Endothelial cell (in vitro differentiated cells): ENCODE results near the gene ADCY1. TPM values are rescaled to one million over a fixed set of nuclear protein-coding genes. Genes with fewer than 3 reads are reported as not detected.

ENCODE experiments used
- DNase-seq: peaks from one replicate; pipeline ENCODE4 v3.0.0; 2021; ENCODE audit warnings: low spot score
- H3K27ac Mint-ChIP-seq: one replicate; pipeline ENCODE4 v1.8.0; 2021; ENCODE audit warnings: mixed read lengths, inconsistent platforms; ENCODE audit not compliant: unreplicated experiment
- H3K27me3 Mint-ChIP-seq: one replicate; pipeline ENCODE4 v1.8.0; 2021; ENCODE audit warnings: mild to moderate bottlenecking, moderate library complexity, mixed read lengths, inconsistent platforms; ENCODE audit not compliant: unreplicated experiment
- H3K36me3 Mint-ChIP-seq: one replicate; pipeline ENCODE4 v1.8.0; 2021; ENCODE audit warnings: mild to moderate bottlenecking, low read depth, mixed read lengths, inconsistent platforms; ENCODE audit not compliant: unreplicated experiment
- H3K4me1 Mint-ChIP-seq: one replicate; pipeline ENCODE4 v1.8.0; 2021; ENCODE audit warnings: mild to moderate bottlenecking, mixed read lengths, inconsistent platforms; ENCODE audit not compliant: unreplicated experiment
- H3K4me3 Mint-ChIP-seq: one replicate; pipeline ENCODE4 v1.8.0; 2021; ENCODE audit warnings: mild to moderate bottlenecking, mixed read lengths, inconsistent platforms; ENCODE audit not compliant: unreplicated experiment
- H3K9me3 Mint-ChIP-seq: one replicate; pipeline ENCODE4 v1.8.0; 2021; ENCODE audit warnings: mixed read lengths, inconsistent platforms; ENCODE audit not compliant: unreplicated experiment
- total RNA-seq: library from RNA; stranded (reverse); fragmentation: NEBNext Ultra II Directional; extraction: Animal tissue kit (Norgen Biotek cat#: 25700); gene quantifications from one replicate; pipeline ENCODE4 v1.2.1, GENCODE V29; 2021; ENCODE audit not compliant: unreplicated experiment
- TF ChIP-seq, protein P1 (sequence below): fragments of 200-600 bp; sonication (generic); IDR thresholded peaks from one replicate; pipeline ENCODE4 v1.5.0; 2021; ENCODE audit warnings: antibody characterized with exemption; ENCODE audit not compliant: unreplicated experiment

ADCY1 gene
- total RNA-seq, 1 donor from 2014 or later = 50.7 TPM

DNA sequence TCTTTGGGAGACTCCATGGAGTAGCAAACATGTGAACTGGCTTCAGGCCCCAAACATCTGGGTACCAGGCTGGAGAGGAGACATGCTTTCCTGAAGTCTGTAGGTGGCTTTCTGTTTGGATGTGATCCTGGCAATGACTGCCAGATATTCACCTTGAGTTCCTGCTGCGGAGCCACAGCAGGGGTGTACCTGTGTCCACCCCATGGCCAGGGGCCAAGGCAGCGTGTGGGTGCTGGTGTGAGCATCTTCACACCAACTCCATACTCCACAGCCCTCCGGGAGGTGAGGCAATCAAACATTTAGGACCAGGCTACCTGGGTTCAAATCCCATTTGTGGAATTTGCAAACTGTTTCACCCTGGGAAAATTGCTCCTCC lies 113.0 kb downstream of the ADCY1 start:
- TF ChIP-seq, protein P1, sequence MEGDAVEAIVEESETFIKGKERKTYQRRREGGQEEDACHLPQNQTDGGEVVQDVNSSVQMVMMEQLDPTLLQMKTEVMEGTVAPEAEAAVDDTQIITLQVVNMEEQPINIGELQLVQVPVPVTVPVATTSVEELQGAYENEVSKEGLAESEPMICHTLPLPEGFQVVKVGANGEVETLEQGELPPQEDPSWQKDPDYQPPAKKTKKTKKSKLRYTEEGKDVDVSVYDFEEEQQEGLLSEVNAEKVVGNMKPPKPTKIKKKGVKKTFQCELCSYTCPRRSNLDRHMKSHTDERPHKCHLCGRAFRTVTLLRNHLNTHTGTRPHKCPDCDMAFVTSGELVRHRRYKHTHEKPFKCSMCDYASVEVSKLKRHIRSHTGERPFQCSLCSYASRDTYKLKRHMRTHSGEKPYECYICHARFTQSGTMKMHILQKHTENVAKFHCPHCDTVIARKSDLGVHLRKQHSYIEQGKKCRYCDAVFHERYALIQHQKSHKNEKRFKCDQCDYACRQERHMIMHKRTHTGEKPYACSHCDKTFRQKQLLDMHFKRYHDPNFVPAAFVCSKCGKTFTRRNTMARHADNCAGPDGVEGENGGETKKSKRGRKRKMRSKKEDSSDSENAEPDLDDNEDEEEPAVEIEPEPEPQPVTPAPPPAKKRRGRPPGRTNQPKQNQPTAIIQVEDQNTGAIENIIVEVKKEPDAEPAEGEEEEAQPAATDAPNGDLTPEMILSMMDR = no peak
- Mint-ChIP-seq H3K27ac (no peak overlapping the region), H3K4me3 (no peak overlapping the region), H3K9me3 (peaks cover 4% of the 10 kb centered on the region), H3K36me3 (peaks cover 60% of the 10 kb centered on the region), H3K4me1 (peaks cover 44% of the 10 kb centered on the region), H3K27me3 (peaks cover 5% of the 10 kb centered on the region)
- no peak for DNase-seq

DNA sequence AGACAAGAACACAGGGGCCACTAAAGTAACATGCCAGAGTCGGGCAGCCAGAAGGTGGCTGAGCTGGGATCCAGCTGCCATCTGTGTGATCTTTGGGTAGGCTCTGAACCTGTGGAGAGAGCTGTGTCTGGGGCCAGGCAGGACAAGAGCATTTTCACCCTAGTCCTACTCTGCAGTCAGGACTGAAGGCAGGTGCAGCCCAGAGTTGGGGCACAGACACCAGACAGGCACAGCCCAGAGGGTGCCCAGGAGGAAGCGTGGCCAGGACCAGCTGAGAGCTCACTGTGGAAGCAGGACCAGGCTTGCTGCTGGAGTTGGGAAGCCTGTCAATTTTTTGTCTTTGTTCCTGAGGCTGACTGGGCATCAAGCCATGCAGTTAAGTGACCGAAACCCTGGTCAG lies 113.6 kb downstream of the ADCY1 start:
- Mint-ChIP-seq H3K9me3 (peaks cover 4% of the 10 kb centered on the region), H3K4me1 (peaks cover 44% of the 10 kb centered on the region), H3K27ac (no peak overlapping the region), H3K27me3 (peaks cover 5% of the 10 kb centered on the region), H3K4me3 (no peak overlapping the region), H3K36me3 (peaks cover 65% of the 10 kb centered on the region)
- no peak for DNase-seq
- TF ChIP-seq, protein P1 = no peak

DNA sequence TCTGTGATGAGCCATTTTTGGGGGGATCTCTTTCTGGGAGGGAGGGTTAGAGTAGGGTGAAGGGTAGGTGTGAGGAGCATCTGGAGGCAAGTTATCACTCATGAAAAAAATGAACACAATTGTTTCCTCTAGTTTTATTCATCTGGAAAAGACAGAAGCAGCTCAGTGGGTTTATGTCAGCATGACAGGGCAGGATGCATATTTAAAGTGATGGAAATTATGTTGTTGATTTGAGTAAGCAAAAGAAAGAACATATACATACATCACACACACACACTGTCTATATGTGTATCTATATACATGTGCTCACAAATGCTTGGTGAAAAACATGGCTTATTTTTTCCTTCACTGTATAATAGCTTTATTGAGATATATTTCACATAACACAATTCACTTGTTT lies 114.2 kb downstream of the ADCY1 start:
- peak overlapping the region; percentile 19 for H3K4me3 Mint-ChIP-seq
- TF ChIP-seq, protein P1 = no peak
- H3K36me3 Mint-ChIP-seq = peaks cover 66% of the 10 kb centered on the region
- peak overlapping the region; percentile 34 for H3K27ac Mint-ChIP-seq
- no peak for DNase-seq
- peaks cover 4% of the 10 kb centered on the region for H3K9me3 Mint-ChIP-seq
- peaks cover 5% of the 10 kb centered on the region for H3K27me3 Mint-ChIP-seq
- peaks cover 44% of the 10 kb centered on the region for H3K4me1 Mint-ChIP-seq

DNA sequence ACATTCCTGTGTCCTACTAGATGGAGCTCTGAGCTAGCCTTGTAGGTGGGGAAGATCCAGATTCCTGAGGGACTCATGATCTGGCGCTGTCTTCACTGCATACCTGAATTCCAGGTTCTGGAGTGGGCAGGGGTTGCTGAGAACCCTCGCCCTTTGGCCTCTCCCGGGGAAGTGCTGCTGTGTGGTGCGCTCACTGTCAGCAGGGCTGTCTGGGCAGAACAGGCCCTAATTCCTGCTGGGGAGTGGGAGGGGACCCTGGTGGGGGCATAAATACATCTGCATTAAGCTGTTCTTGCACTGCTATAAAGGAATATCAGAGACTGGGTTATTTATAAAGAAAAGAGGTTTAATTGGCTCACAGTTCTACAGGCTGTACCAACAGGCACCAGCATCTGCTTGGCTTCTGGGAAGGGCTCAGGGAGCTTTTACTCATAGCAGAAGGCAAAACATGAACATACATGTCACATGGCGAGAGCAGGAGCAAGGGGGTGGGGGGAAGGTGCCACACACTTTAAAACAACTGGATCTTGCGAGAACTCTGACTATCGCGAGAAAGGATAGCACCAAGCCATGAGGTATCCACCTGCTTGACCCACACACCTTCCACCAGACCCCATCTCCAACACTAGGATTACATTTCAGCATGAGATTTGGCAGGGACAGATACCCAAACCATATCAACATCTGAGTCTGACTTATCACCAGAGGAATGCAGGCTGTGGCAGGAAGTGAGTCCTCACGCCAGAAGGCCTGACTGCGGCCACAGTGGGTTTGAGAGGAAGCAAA lies 115.0 kb downstream of the ADCY1 start:
- peaks cover 4% of the 10 kb centered on the region for H3K9me3 Mint-ChIP-seq
- TF ChIP-seq, protein P1 = no peak
- H3K4me1 Mint-ChIP-seq = peaks cover 42% of the 10 kb centered on the region
- peaks cover 5% of the 10 kb centered on the region for H3K27me3 Mint-ChIP-seq
- peaks cover 60% of the 10 kb centered on the region for H3K36me3 Mint-ChIP-seq
- H3K4me3 Mint-ChIP-seq = peak overlapping the region; percentile 62
- peak overlapping the region; percentile 64 for H3K27ac Mint-ChIP-seq
- DNase-seq = no peak
